Upper lobe of left lung (tissue), 4 donors: ENCODE measurements around the gene AGAP1.

Experiments
- CTCF ChIP-seq, 6 experiments: fragments of 450-650 bp in 4 of 6; fragments of 200-600 bp in 2 of 6; sonication (generic) in 2 of 6; IDR thresholded peaks; one replicate each; pipeline ENCODE4 v1.5.1; 2016 to 2019; ENCODE audit warnings: antibody characterized with exemption in 6 of 6
- POLR2A ChIP-seq, 4 donors: fragments of 450-650 bp; IDR thresholded peaks; one replicate each; pipeline ENCODE4 v1.5.1; 2016 to 2017; ENCODE audit warnings: antibody characterized with exemption in 4 of 4, mild to moderate bottlenecking in 2 of 4
- POLR2AphosphoS5 ChIP-seq, 2 donors: sonication (generic); formaldehyde crosslinking; IDR thresholded peaks; one replicate each; pipeline ENCODE4 v1.5.1; 2017; ENCODE audit warnings: antibody characterized with exemption in 2 of 2

- TF ChIP-seq CTCF (IDR thresholded peaks at IDR 0.05) (no peak), POLR2A (IDR thresholded peaks at IDR 0.05) (no peak), POLR2AphosphoS5 (IDR thresholded peaks at IDR 0.05) (no peak)
These were observed 107.1 kb downstream of the AGAP1 start for GRCh38 chr2:235600926-235601325.
